ENCODE data around the gene QSOX1.
A peak's percentile ranks its signal among the peaks of the same experiment; 100 is the strongest.

The QSOX1 gene

GRCh38 chr1:180211860-180212229 is 57.2 kb downstream of the QSOX1 start:
- no peak overlapping the region for H3K4me2 ChIP-seq (ENCODE audit: low read length)

DNA sequence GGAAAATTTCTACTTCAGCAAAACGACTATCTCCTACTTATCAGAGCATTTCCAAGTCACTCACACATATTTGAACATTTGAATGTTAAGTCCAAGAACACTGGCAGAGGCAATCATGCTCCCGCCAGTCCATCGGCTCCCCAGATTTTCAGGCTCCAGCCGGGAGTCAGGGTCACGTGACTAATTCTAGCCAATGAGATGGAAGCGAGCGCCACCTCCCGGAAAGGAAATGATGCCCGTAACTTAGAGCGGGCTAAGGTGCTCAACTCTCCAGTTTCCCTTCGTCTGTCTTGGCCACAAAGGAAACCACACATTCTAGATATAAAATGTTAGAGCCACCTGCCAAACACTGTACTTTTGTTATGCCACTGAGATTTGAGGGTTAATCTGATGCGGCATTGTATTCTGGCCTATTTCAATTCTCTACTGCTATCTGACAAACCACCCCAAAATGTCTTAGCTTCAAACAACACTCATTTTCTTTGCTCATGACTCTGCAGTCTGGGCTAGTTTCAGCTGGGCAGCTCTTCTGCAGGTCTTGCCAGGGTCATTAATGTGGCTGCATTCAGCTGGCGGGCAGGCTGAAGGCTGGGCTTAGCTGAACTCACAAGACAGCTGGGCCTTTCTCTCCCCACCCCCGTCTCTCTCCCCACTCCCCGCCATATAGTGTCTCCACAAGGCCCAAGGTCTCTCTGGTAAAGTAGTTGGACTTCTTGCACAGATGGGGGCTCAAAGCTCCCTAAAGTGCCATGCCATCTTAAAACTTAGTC is 58.9 kb downstream of the QSOX1 start:
- Histone ChIP-seq H2AFZ (ENCODE audit: low read length) (peak overlapping the region; percentile 14), H3K27ac (ENCODE audit: low read depth, low read length, poor library complexity, severe bottlenecking) (no peak overlapping the region), H3K9me3 (ENCODE audit: low read length) (no peaks in the 10 kb centered on the region), H3F3A (ENCODE audit: insufficient read depth, low read length) (no peaks in the 10 kb centered on the region), H3K4me3 (ENCODE audit: low read depth, low read length, poor library complexity, severe bottlenecking) (peak overlapping the region; percentile 47), H4K20me1 (ENCODE audit: insufficient read depth, low read length) (no peaks in the 10 kb centered on the region), H3K36me3 (ENCODE audit: insufficient read depth, low read length) (no peaks in the 10 kb centered on the region), H3K79me2 (ENCODE audit: insufficient read depth, low read length) (no peaks in the 10 kb centered on the region), H3K9ac (ENCODE audit: low read length) (no peak overlapping the region), H3K4me1 (ENCODE audit: insufficient read depth, low read length, severe bottlenecking) (peaks cover 9% of the 10 kb centered on the region), H3K27me3 (ENCODE audit: insufficient read depth, low read length) (no peaks in the 10 kb centered on the region), H3K4me2 (ENCODE audit: low read length) (peak overlapping the region; percentile 70), H3K9me2 (ENCODE audit: low read depth, low read length) (no peaks in the 10 kb centered on the region)
- no peak for TF ChIP-seq EZH2 (IDR thresholded peaks at IDR 0.05; ENCODE audit: borderline replicate concordance, low read length)
- TF ChIP-seq, protein P1, sequence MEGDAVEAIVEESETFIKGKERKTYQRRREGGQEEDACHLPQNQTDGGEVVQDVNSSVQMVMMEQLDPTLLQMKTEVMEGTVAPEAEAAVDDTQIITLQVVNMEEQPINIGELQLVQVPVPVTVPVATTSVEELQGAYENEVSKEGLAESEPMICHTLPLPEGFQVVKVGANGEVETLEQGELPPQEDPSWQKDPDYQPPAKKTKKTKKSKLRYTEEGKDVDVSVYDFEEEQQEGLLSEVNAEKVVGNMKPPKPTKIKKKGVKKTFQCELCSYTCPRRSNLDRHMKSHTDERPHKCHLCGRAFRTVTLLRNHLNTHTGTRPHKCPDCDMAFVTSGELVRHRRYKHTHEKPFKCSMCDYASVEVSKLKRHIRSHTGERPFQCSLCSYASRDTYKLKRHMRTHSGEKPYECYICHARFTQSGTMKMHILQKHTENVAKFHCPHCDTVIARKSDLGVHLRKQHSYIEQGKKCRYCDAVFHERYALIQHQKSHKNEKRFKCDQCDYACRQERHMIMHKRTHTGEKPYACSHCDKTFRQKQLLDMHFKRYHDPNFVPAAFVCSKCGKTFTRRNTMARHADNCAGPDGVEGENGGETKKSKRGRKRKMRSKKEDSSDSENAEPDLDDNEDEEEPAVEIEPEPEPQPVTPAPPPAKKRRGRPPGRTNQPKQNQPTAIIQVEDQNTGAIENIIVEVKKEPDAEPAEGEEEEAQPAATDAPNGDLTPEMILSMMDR (IDR thresholded peaks at IDR 0.05; ENCODE audit: low read length) = peak; percentile 38; the same call in 1 of the 2 replicates

More at GRCh38 chr1:180211860-180212229, 57.2 kb downstream of the QSOX1 start:
- no peaks in the 10 kb centered on the region for H3K27me3 ChIP-seq (ENCODE audit: insufficient read depth, low read length)
- H3K4me1 ChIP-seq (ENCODE audit: insufficient read depth, low read length, severe bottlenecking) = peaks cover 9% of the 10 kb centered on the region
- no peak overlapping the region for H3K27ac ChIP-seq (ENCODE audit: low read depth, low read length, poor library complexity, severe bottlenecking)
- no peaks in the 10 kb centered on the region for H3K79me2 ChIP-seq (ENCODE audit: insufficient read depth, low read length)
- no peaks in the 10 kb centered on the region for H4K20me1 ChIP-seq (ENCODE audit: insufficient read depth, low read length)
- no peak overlapping the region for H3K9ac ChIP-seq (ENCODE audit: low read length)
- no peaks in the 10 kb centered on the region for H3F3A ChIP-seq (ENCODE audit: insufficient read depth, low read length)
- H3K9me2 ChIP-seq (ENCODE audit: low read depth, low read length) = no peaks in the 10 kb centered on the region
- TF ChIP-seq, protein P1 (IDR thresholded peaks at IDR 0.05; ENCODE audit: low read length) = no peak
- no peak for TF ChIP-seq EZH2 (IDR thresholded peaks at IDR 0.05; ENCODE audit: borderline replicate concordance, low read length)
- no peak overlapping the region for H2AFZ ChIP-seq (ENCODE audit: low read length)
- no peaks in the 10 kb centered on the region for H3K36me3 ChIP-seq (ENCODE audit: insufficient read depth, low read length)
- H3K9me3 ChIP-seq (ENCODE audit: low read length) = no peaks in the 10 kb centered on the region
- no peak overlapping the region for H3K4me3 ChIP-seq (ENCODE audit: low read depth, low read length, poor library complexity, severe bottlenecking)

DNA sequence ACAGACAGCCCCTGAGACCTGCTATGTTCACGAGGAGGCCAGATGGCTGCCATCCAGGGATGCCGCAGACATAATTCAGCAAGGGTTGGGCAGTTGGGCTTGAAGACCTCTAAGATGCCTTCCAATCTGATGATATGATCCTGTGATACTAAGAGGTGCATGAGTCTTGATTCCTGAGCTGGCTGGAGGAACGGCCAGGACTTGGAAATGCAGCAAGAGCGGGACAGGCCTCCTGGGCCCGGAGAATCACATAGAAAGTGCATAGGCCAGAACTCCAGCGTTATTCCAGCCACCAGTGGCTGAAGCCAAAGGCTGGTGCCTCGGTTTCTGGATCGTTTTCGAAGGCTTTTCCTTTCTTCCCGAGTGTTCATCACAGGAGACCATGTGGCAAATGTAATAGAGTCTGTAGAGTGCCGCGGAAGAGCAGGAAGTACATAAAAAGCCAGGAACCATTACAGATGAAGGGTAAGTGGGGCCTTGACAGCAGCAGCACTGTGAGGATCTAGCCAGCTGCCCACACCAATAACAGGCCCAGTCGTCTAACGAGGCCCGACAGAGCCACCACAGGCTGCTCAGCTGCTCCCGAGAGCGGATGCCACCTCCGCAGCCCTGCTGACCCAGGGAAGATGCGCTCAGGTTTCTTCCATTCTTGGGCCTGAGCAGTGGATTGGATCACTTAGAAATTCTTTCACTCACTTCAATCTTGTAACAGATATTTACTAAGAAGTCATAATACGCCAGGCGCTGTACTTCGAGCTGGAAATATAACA is 61.4 kb downstream of the QSOX1 start:
- Histone ChIP-seq H3F3A (ENCODE audit: insufficient read depth, low read length) (no peaks in the 10 kb centered on the region), H4K20me1 (ENCODE audit: insufficient read depth, low read length) (no peaks in the 10 kb centered on the region), H3K4me2 (ENCODE audit: low read length) (no peak overlapping the region), H2AFZ (ENCODE audit: low read length) (no peak overlapping the region), H3K27ac (ENCODE audit: low read depth, low read length, poor library complexity, severe bottlenecking) (no peak overlapping the region), H3K79me2 (ENCODE audit: insufficient read depth, low read length) (no peaks in the 10 kb centered on the region), H3K9me3 (ENCODE audit: low read length) (no peaks in the 10 kb centered on the region), H3K9me2 (ENCODE audit: low read depth, low read length) (no peaks in the 10 kb centered on the region), H3K9ac (ENCODE audit: low read length) (no peak overlapping the region), H3K36me3 (ENCODE audit: insufficient read depth, low read length) (no peaks in the 10 kb centered on the region), H3K4me3 (ENCODE audit: low read depth, low read length, poor library complexity, severe bottlenecking) (no peak overlapping the region), H3K4me1 (ENCODE audit: insufficient read depth, low read length, severe bottlenecking) (peaks cover 9% of the 10 kb centered on the region), H3K27me3 (ENCODE audit: insufficient read depth, low read length) (no peaks in the 10 kb centered on the region)
- no peak for TF ChIP-seq EZH2 (IDR thresholded peaks at IDR 0.05; ENCODE audit: borderline replicate concordance, low read length)
- TF ChIP-seq, protein P1 (IDR thresholded peaks at IDR 0.05; ENCODE audit: low read length) = no peak

All from OCI-LY1 (cell line).